HFFc6 (cell line): ENCODE measurements around the gene ACOT9. TPM values are rescaled to one million over a fixed set of nuclear protein-coding genes. Genes with fewer than 3 reads are reported as not detected.
"Not testable (repeated sequence)": the region's sequence is repeated elsewhere in the genome, so short reads cannot be mapped to it uniquely, and the experiment has no call there.

ENCODE experiments used
- DNase-seq: peaks from one replicate; pipeline ENCODE4 v3.0.0-alpha.2; 2018
- H3K27ac Mint-ChIP-seq: 2 replicates; pipeline ENCODE4 v1.8.0; 2020; ENCODE audit warnings: mild to moderate bottlenecking, mixed read lengths
- H3K27me3 Mint-ChIP-seq: 2 replicates; pipeline ENCODE4 v1.8.0; 2021; ENCODE audit warnings: mild to moderate bottlenecking, moderate library complexity, mixed read lengths; ENCODE audit not compliant: insufficient read depth
- H3K36me3 Mint-ChIP-seq: 2 replicates; pipeline ENCODE4 v1.8.0; 2021; ENCODE audit warnings: low read depth, mixed read lengths
- H3K4me1 Mint-ChIP-seq: 2 replicates; pipeline ENCODE4 v1.8.0; 2020; ENCODE audit warnings: low read depth, mixed read lengths
- H3K4me3 Mint-ChIP-seq: 2 replicates; pipeline ENCODE4 v1.8.0; 2020; ENCODE audit warnings: mild to moderate bottlenecking, moderate library complexity, mixed read lengths
- H3K9me3 Mint-ChIP-seq: 2 replicates; pipeline ENCODE4 v1.8.0; 2020; ENCODE audit warnings: mild to moderate bottlenecking, mixed read lengths
- total RNA-seq, 6 experiments: library from RNA; stranded (reverse); fragmentation: NEBNext Ultra II Directional; extraction: Animal tissue kit (Norgen Biotek cat#: 25700); gene quantifications; 2 replicates in 1 of 6; 3 replicates in 5 of 6; pipeline ENCODE4 v1.2.3, GENCODE V29; 2021
- TF ChIP-seq, protein P1 (sequence below): fragments of 200-600 bp; sonication (generic); IDR thresholded peaks from 2 replicates; pipeline ENCODE4 v1.5.0; 2021; ENCODE audit warnings: antibody characterized with exemption, mild to moderate bottlenecking

Gene ACOT9
- total RNA-seq, 6 experiments from 2014 or later: 49.1 to 52.8 (median 50.3) TPM

GRCh38 chrX:23692166-23692565 is 50.9 kb downstream of the ACOT9 start:
- Mint-ChIP-seq H3K27me3 (no peaks in the 10 kb centered on the region; the same call in 1 of the 2 replicates), H3K9me3 (no peaks in the 10 kb centered on the region), H3K36me3 (no peaks in the 10 kb centered on the region), H3K4me3 (no peak overlapping the region), H3K4me1 (no peaks in the 10 kb centered on the region), H3K27ac (no peak overlapping the region)
- TF ChIP-seq, protein P1, sequence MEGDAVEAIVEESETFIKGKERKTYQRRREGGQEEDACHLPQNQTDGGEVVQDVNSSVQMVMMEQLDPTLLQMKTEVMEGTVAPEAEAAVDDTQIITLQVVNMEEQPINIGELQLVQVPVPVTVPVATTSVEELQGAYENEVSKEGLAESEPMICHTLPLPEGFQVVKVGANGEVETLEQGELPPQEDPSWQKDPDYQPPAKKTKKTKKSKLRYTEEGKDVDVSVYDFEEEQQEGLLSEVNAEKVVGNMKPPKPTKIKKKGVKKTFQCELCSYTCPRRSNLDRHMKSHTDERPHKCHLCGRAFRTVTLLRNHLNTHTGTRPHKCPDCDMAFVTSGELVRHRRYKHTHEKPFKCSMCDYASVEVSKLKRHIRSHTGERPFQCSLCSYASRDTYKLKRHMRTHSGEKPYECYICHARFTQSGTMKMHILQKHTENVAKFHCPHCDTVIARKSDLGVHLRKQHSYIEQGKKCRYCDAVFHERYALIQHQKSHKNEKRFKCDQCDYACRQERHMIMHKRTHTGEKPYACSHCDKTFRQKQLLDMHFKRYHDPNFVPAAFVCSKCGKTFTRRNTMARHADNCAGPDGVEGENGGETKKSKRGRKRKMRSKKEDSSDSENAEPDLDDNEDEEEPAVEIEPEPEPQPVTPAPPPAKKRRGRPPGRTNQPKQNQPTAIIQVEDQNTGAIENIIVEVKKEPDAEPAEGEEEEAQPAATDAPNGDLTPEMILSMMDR: no peak
- no peak for DNase-seq

DNA sequence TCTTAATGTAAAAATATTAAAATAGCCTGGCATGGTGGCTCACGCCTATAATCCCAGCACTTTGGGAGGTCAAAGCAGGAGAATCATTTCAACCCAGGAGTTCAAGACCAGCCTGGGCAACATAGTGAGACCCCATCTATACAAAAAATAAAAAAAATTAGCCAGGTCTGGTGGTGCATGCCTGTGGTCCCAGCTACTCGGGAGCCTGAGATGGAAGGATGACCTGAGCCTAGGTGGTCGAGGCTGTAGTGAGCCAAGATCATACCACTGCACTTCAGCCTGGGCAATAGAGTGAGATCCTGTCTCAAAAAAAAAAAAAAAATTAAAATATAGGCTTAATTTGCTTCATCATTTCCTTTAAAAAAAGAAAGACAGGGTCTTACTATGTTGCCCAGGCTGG is 66.6 kb downstream of the ACOT9 start:
- not testable (repeated sequence) for H3K4me3 Mint-ChIP-seq, DNase-seq, H3K36me3 Mint-ChIP-seq, H3K27ac Mint-ChIP-seq, H3K9me3 Mint-ChIP-seq, H3K27me3 Mint-ChIP-seq, H3K4me1 Mint-ChIP-seq

DNA sequence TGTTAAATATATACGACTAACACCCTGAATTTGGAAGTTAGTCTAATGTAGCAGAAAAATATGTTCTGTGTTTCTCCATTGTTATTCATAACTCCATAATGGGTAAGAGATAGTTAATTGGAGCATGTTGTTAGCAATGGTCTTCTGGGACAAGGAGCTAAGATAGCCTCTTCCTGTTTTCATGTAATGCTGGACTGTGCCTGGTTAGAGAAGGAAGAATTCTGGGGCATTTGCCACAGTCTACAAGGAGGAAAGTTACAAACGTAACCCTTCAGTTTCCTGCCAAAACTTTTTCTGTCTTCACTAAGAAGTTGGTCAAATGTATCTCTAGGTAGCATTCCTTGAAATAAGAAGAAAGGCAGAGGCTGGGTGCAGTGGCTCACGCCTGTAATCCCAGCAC is 70.0 kb downstream of the ACOT9 start:
- Mint-ChIP-seq H3K27me3 (no peaks in the 10 kb centered on the region), H3K4me3 (no peak overlapping the region), H3K4me1 (no peaks in the 10 kb centered on the region), H3K36me3 (no peaks in the 10 kb centered on the region), H3K9me3 (no peaks in the 10 kb centered on the region), H3K27ac (no peak overlapping the region)
- DNase-seq: no peak
- TF ChIP-seq, protein P1: no peak

GRCh38 chrX:23670528-23670927 is 72.5 kb downstream of the ACOT9 start:
- H3K4me3 Mint-ChIP-seq: no peak overlapping the region
- no peaks in the 10 kb centered on the region for H3K36me3 Mint-ChIP-seq
- H3K27me3 Mint-ChIP-seq: 0 out of 2 replicates have a peak, but pooled peaks cover 2% of the 10 kb centered on the region
- no peak for DNase-seq
- no peaks in the 10 kb centered on the region for H3K9me3 Mint-ChIP-seq
- H3K4me1 Mint-ChIP-seq: no peaks in the 10 kb centered on the region
- no peak overlapping the region for H3K27ac Mint-ChIP-seq
- TF ChIP-seq, protein P1: no peak

GRCh38 chrX:23668335-23668734 is 74.7 kb downstream of the ACOT9 start:
- TF ChIP-seq, protein P1: no peak
- no peaks in the 10 kb centered on the region for H3K9me3 Mint-ChIP-seq
- no peaks in the 10 kb centered on the region for H3K36me3 Mint-ChIP-seq
- H3K27ac Mint-ChIP-seq: peak overlapping the region; percentile 82
- H3K27me3 Mint-ChIP-seq: 0 out of 2 replicates have a peak, but pooled peaks cover 2% of the 10 kb centered on the region
- H3K4me3 Mint-ChIP-seq: peak overlapping the region; percentile 92
- H3K4me1 Mint-ChIP-seq: no peaks in the 10 kb centered on the region
- DNase-seq: no peak

DNA sequence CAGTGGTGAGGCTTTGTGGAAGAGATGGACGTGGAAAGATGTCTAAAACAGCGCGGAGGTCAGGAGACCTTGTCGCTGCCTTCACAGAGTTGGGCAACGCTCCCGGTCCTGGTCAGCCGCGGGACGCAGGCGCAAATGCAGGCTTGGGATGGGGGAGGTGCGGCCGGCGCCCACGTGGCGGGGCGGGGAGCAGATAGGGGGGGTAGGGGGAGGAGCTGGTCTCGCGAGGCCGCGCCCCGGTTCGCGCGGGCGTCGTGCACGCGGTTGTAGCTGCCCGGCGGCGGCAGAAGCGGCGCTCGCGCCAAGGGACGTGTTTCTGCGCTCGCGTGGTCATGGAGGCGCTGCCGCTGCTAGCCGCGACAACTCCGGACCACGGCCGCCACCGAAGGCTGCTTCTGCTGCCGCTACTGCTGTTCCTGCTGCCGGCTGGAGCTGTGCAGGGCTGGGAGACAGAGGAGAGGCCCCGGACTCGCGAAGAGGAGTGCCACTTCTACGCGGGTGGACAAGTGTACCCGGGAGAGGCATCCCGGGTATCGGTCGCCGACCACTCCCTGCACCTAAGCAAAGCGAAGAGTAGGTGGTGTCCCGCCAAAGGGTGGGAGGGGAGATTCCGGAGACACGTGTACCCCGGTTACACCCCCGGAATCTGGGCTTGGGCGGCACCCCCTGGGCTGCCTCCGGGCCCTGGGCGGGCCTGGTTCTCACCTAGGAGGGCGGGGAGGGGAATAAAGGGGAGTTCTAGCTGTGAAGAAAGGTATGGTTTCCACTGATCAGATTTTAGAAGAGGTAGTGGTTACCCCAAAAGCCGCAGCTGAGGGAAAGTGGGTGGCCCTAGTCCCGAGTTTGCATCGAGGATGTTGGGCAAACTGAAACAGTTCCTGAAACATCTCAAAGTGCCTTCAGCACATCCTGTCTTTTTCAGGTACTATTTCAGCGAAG is 75.6 kb downstream of the ACOT9 start, which contains the start of gene PRDX4:
TSS of gene PRDX4 (plus strand) at position 255 of the 939 bp plus-strand sequence. CDS start at position 333, 78 bp downstream.
- Mint-ChIP-seq H3K27ac (peak within 1 kb of the TSS; percentile 82), H3K9me3 (no peaks in the 10 kb centered on the region), H3K4me3 (peak within 1 kb of the TSS; percentile 92), H3K4me1 (peaks cover 6% of the 10 kb centered on the region), H3K36me3 (no peaks in the 10 kb centered on the region), H3K27me3 (peaks cover 2% of the 10 kb centered on the region; the same call in 1 of the 2 replicates)
- peak; percentile 79 for DNase-seq
- TF ChIP-seq, protein P1: peak; percentile 7; the same call in 1 of the 2 replicates
